GM12801 (cell line): Measurements from ENCODE around the gene STK26.

Source experiments
- CTCF ChIP-seq: IDR thresholded peaks from one replicate; pipeline ENCODE4 v1.5.1; 2011; ENCODE audit warnings: control low read depth; ENCODE audit not compliant: insufficient read length; ENCODE audit errors: extremely low read depth

STK26 gene

GRCh38 chrX:132022967-132023895 lies at the start of gene STK26:
Gene STK26, plus strand, starts transcription at chrX:132023302. Its CDS starts 316 bp downstream, at chrX:132023618.
- no peak for TF ChIP-seq CTCF

DNA sequence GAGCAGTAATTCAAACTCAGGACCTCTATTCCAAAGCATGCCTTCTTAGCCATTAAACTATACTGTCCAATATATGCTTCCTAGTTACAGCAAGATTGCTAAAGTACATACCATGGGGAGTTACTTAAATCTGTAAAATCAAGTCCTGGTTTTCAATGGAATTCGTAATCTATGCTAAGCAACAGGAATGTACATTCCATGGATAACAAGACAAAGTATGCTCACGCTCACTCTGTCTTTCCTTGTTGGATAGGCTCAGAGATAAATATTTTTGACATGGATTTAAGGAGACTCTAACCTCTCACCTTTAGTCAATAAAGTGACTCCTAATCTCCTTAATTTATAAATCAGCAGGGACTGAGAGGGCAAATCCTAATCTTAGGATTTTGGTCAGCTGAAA lies 47.3 kb upstream of the STK26 start:
- TF ChIP-seq CTCF: no peak

DNA sequence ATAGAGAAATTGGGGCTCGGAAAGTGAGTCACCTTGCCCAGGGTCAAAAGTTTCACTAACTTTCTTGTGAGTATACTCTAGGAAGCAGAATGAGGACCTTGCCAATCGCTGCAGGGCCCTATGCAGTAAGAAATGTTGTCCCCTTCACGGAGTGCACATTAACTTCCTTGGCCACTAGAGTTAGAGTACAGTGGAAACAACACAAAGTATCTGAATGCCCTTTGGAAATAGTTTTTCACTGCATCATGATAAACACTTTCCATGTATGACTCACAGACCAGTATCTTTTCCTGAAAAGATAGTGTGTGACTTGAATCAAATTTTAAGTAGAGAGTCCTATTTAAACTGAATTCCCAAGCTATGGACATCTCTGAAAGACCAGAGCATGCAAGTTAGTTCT lies 45.5 kb upstream of the STK26 start:
- no peak for TF ChIP-seq CTCF

GRCh38 chrX:131979116-131979515 lies 44.0 kb upstream of the STK26 start:
- no peak for TF ChIP-seq CTCF

- no peak for TF ChIP-seq CTCF
Measured at GRCh38 chrX:131985526-131986049, 37.5 kb upstream of the STK26 start.

- no peak for TF ChIP-seq CTCF
Measured at GRCh38 chrX:131987252-131987651, 35.9 kb upstream of the STK26 start.

DNA sequence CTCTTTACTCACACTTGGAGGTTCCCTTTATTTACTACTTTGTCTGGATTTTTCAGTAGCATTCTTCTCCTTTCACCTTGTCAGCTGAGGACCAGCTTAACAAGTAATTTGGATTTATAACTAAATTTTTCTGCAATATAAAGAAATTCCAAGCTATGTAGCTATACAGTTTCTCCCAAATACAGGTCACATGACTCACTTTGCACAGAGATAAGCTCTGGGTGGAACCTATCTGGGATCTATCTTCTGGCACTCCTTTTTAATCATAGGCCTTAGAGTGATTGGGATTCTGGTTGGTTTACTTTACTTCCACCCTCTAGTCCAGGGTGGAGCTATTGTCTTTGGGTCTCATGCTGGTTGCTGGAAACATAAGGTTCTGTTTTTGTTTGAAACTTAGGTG lies 34.9 kb upstream of the STK26 start:
- no peak for TF ChIP-seq CTCF
